Sigmoid colon (tissue), 7 donors: Measurements from ENCODE around the gene ANXA2. TPM values are rescaled to one million over a fixed set of nuclear protein-coding genes. Genes with fewer than 3 reads are reported as not detected.

Experiments used
- DNase-seq: peaks from one replicate; pipeline ENCODE4 v3.0.0-alpha.2; 2019
- H3K27ac ChIP-seq, 4 donors: fragments of 200-600 bp; sonication (generic); one replicate each; pipeline ENCODE4 v1.5.1; 2016 to 2019; ENCODE audit warnings: mild to moderate bottlenecking in 1 of 4
- H3K27me3 ChIP-seq, 3 donors: fragments of 200-600 bp; sonication (generic); one replicate each; pipeline ENCODE4 v1.5.1; 2019; ENCODE audit warnings: mild to moderate bottlenecking in 1 of 3
- H3K36me3 ChIP-seq, 4 donors: fragments of 200-600 bp; sonication (generic); one replicate each; pipeline ENCODE4 v1.5.1; 2016 to 2019
- H3K4me1 ChIP-seq, 4 donors: fragments of 200-600 bp; sonication (generic); one replicate each; pipeline ENCODE4 v1.5.1; 2017 to 2019
- H3K4me3 ChIP-seq, 4 donors: fragments of 200-600 bp; sonication (generic); one replicate each; pipeline ENCODE4 v1.5.1; 2017 to 2019; ENCODE audit warnings: mild to moderate bottlenecking in 2 of 4, moderate library complexity in 1 of 4
- H3K9me3 ChIP-seq, 4 donors: fragments of 200-600 bp in 3 of 4; sonication (generic) in 3 of 4; one replicate each; pipeline versions ENCODE4 v1.5.1 to v1.6.1; 2013 to 2019
- CTCF ChIP-seq, 4 experiments: fragments of 450-650 bp in 3 of 4; fragments of 200-600 bp in 1 of 4; IDR thresholded peaks; one replicate each; pipeline ENCODE4 v1.5.1; 2016 to 2019; ENCODE audit warnings: antibody characterized with exemption in 4 of 4, mild to moderate bottlenecking in 3 of 4, moderate library complexity in 2 of 4
- EP300 ChIP-seq, 4 donors: sonication (generic); formaldehyde crosslinking; IDR thresholded peaks; one replicate each; pipeline ENCODE4 v1.6.1; 2017; ENCODE audit warnings: antibody characterized with exemption in 4 of 4
- POLR2A ChIP-seq, 2 donors: fragments of 450-650 bp; IDR thresholded peaks; one replicate each; pipeline ENCODE4 v1.6.1; 2016; ENCODE audit warnings: antibody characterized with exemption in 2 of 2, mild to moderate bottlenecking in 2 of 2, moderate library complexity in 2 of 2
- POLR2AphosphoS5 ChIP-seq, 4 donors: sonication (generic); formaldehyde crosslinking; IDR thresholded peaks; one replicate each; pipeline ENCODE4 v1.6.1; 2017; ENCODE audit warnings: antibody characterized with exemption in 4 of 4
- WGBS, 2 donors: extraction: QIAGEN DNeasy Blood & Tissue Kit; methylation state at CpG; one replicate each; pipeline ENCODE4 v1.1.7; 2013; 5-methylcytosine and 5-hydroxymethylcytosine counted together
- intact Hi-C: fragments of 100-400 bp; cut with DNase I; formaldehyde crosslinking; loops from one replicate; pipeline ENCODE4 v1.15.1; 2023
- polyA plus RNA-seq, 3 donors: library from polyadenylated mRNA; stranded (reverse); fragments of 200-250 nt; gene quantifications; one replicate each; pipeline ENCODE4 v1.2.3, GENCODE V29; 2013
- total RNA-seq, 4 donors: library from RNA; depleted of rRNA; stranded (reverse); fragments of >200 nt; gene quantifications; one replicate each; pipeline ENCODE4 v1.1.0, GENCODE V29; 2016
- donor health status: healthy with polysubstance abuse.
- donor health status: Bipolar disorder and iron deficiency.
- donor health status: healthy.

Gene ANXA2
- total and polyA plus RNA-seq, 7 donors = 157 to 3,307 (median 366) TPM

- DNase-seq = no peak
- 8 to 45% methylated on average over 4 of the region's 4 CpGs for WGBS, 2 donors
- Histone ChIP-seq H3K27me3 (no peaks in the 10 kb centered on the region), H3K27ac (peak overlapping the region; percentile 95 to 99 (median 98)), H3K36me3 (no peaks in the 10 kb centered on the region), H3K9me3 (no peaks in the 10 kb centered on the region), H3K4me1 (peaks cover 0 to 86% (median 76%) of the 10 kb centered on the region in 4 donors), H3K4me3 (no peak overlapping the region)
- intact Hi-C loops = loop anchor here (2.0 to 5.0 kb wide), 2 partner anchors 21 to 35 kb away; no protein-coding TSS in a partner anchor
- no peak for TF ChIP-seq POLR2AphosphoS5 (IDR thresholded peaks at IDR 0.05)
- TF ChIP-seq CTCF (IDR thresholded peaks at IDR 0.05) = no peak
- TF ChIP-seq EP300 (IDR thresholded peaks at IDR 0.05) = no peak
- no peak for TF ChIP-seq POLR2A (IDR thresholded peaks at IDR 0.05)
Observed at GRCh38 chr15:60391722-60392315, 6.0 kb downstream of the ANXA2 start.

GRCh38 chr15:60390871-60391501, 6.8 kb downstream of the ANXA2 start:
- 11 to 55% methylated on average over 6 of the region's 6 CpGs for WGBS, 2 donors

GRCh38 chr15:60390231-60390630, 7.6 kb downstream of the ANXA2 start:
- H3K36me3 ChIP-seq = peaks cover 0 to under 1% (median 0%) of the 10 kb centered on the region in 4 donors
- H3K27ac ChIP-seq = peak overlapping the region; percentile 95 to 99 (median 98)
- no peaks in the 10 kb centered on the region for H3K9me3 ChIP-seq
- DNase-seq = no peak
- 86 to 90% methylated on average over 6 of the region's 6 CpGs for WGBS, 2 donors
- intact Hi-C loops = loop anchor here (2.0 to 5.0 kb wide), 2 partner anchors 19 to 33 kb away; no protein-coding TSS in a partner anchor
- no peak overlapping the region for H3K4me3 ChIP-seq
- TF ChIP-seq POLR2AphosphoS5 (IDR thresholded peaks at IDR 0.05) (no peak), POLR2A (IDR thresholded peaks at IDR 0.05) (no peak), EP300 (IDR thresholded peaks at IDR 0.05) (no peak), CTCF (IDR thresholded peaks at IDR 0.05) (no peak)
- H3K27me3 ChIP-seq = no peaks in the 10 kb centered on the region
- peaks cover 0 to 78% (median 67%) of the 10 kb centered on the region in 4 donors for H3K4me1 ChIP-seq

More at GRCh38 chr15:60390871-60391501, 6.8 kb downstream of the ANXA2 start:
- Histone ChIP-seq H3K4me1 (peaks cover 0 to 85% (median 72%) of the 10 kb centered on the region in 4 donors), H3K27me3 (no peaks in the 10 kb centered on the region), H3K4me3 (no peak overlapping the region), H3K27ac (peak overlapping the region; percentile 95 to 99 (median 98)), H3K9me3 (no peaks in the 10 kb centered on the region), H3K36me3 (no peaks in the 10 kb centered on the region)
- TF ChIP-seq POLR2AphosphoS5 (IDR thresholded peaks at IDR 0.05) = peak in 3 of 4 donors; percentile 20 to 48 (median 40)
- no peak for TF ChIP-seq POLR2A (IDR thresholded peaks at IDR 0.05)
- peak; percentile 82 for DNase-seq
- intact Hi-C loops = loop anchor here (2.0 to 5.0 kb wide), 2 partner anchors 20 to 34 kb away; no protein-coding TSS in a partner anchor

- Histone ChIP-seq H3K4me1 (peaks cover 0 to 70% (median 61%) of the 10 kb centered on the region in 4 donors), H3K27me3 (no peaks in the 10 kb centered on the region), H3K9me3 (no peaks in the 10 kb centered on the region), H3K36me3 (peaks cover 0 to 8% (median 0%) of the 10 kb centered on the region in 4 donors), H3K27ac (peak overlapping the region; percentile 20 to 97 (median 64)), H3K4me3 (no peak overlapping the region)
- WGBS, 2 donors = 43 to 57% methylated on average over 8 of the region's 8 CpGs
- intact Hi-C loops = loop anchor here (2.0 to 5.0 kb wide), 2 partner anchors 19 to 32 kb away; no protein-coding TSS in a partner anchor
- no peak for DNase-seq
- no peak for TF ChIP-seq CTCF (IDR thresholded peaks at IDR 0.05)
- no peak for TF ChIP-seq EP300 (IDR thresholded peaks at IDR 0.05)
- TF ChIP-seq POLR2AphosphoS5 (IDR thresholded peaks at IDR 0.05) = no peak
- no peak for TF ChIP-seq POLR2A (IDR thresholded peaks at IDR 0.05)
Observed at GRCh38 chr15:60389261-60390077, 8.3 kb downstream of the ANXA2 start.
